ENCODE data around the gene THBS1. TPM values are rescaled to one million over a fixed set of nuclear protein-coding genes. Genes with fewer than 3 reads are reported as not detected.

The THBS1 gene
- polyA plus RNA-seq, 1 donor: 50.9 TPM

GRCh38 chr15:39574427-39574826 lies 6.5 kb upstream of the THBS1 start:
- DNase-seq: no peak

- no peak for DNase-seq
These were observed 5.7 kb upstream of the THBS1 start for GRCh38 chr15:39575180-39575579.

GRCh38 chr15:39578851-39579486 lies 1.9 kb upstream of the THBS1 start:
- DNase-seq: no peak

- DNase-seq: peak; percentile 84
These were observed 1.3 kb upstream of the THBS1 start for GRCh38 chr15:39579487-39580116.

GRCh38 chr15:39580117-39580484 lies 778 bp upstream of the THBS1 start:
- DNase-seq: peak; percentile 96

GRCh38 chr15:39581242-39581792 lies 438 bp downstream of the THBS1 start:
- peak; percentile 45 for DNase-seq

- no peak for DNase-seq
These were observed 960 bp downstream of the THBS1 start for GRCh38 chr15:39581793-39582285.

- no peak for DNase-seq
These were observed 1.6 kb downstream of the THBS1 start for GRCh38 chr15:39582286-39582976.

GRCh38 chr15:39582977-39583595 lies 2.2 kb downstream of the THBS1 start:
- no peak for DNase-seq

GRCh38 chr15:39583596-39584265 lies 2.9 kb downstream of the THBS1 start:
- DNase-seq: no peak

GRCh38 chr15:39584266-39584659 lies 3.4 kb downstream of the THBS1 start:
- no peak for DNase-seq

GRCh38 chr15:39584662-39585388 lies 3.9 kb downstream of the THBS1 start:
- no peak for DNase-seq

- no peak for DNase-seq
These were observed 4.5 kb downstream of the THBS1 start for GRCh38 chr15:39585389-39585841.

- no peak for DNase-seq
These were observed 5.0 kb downstream of the THBS1 start for GRCh38 chr15:39585871-39586301.

- DNase-seq: no peak
These were observed 5.7 kb downstream of the THBS1 start for GRCh38 chr15:39586387-39587095.

GRCh38 chr15:39587096-39587721 lies 6.3 kb downstream of the THBS1 start:
- DNase-seq: no peak

GRCh38 chr15:39587731-39588530 lies 7.1 kb downstream of the THBS1 start:
- DNase-seq: no peak

- no peak for DNase-seq
These were observed 7.8 kb downstream of the THBS1 start for GRCh38 chr15:39588531-39589192.
